ENCODE measurements around the gene ZNF513.

DNA sequence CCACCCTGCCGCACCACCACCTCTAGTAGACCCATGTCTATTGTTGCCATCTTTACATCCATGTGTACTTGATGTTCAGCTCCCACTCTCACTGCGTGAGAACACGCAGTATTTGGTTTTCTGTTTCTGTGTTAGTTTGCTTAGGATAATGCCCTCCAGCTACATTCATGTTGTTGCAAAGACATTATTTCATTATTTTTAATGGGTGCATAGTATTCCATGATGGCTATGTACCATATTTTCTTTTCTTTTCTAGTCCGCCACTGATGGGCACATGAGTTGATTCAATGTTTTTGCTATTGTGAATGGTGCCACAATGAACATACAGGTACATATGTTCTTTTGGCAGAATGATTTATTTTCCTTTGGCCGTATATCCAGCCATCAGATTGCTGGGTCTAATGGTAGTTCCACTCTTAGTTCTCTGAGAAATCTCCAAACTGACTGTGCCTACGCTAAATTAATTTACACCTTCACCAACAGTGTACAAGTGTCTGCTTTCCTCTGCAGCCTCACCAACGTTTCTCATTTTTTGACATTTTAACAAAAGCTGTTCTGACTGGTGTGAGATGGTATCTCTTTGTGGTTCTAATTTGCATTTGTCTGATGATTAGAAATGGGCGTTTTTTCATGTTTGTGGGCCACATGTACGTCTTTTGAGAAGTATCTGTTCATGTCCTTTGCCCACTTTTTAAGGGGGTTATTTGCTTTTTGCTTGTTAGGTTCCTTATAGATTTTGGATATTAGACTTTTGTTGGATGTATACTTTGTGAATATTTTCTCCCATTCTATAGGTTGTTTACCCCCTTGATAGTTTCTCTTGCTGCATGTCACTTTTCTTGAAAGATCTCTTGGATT lies 10.5 kb upstream of the ZNF513 start:
- TF ChIP-seq, protein P1, sequence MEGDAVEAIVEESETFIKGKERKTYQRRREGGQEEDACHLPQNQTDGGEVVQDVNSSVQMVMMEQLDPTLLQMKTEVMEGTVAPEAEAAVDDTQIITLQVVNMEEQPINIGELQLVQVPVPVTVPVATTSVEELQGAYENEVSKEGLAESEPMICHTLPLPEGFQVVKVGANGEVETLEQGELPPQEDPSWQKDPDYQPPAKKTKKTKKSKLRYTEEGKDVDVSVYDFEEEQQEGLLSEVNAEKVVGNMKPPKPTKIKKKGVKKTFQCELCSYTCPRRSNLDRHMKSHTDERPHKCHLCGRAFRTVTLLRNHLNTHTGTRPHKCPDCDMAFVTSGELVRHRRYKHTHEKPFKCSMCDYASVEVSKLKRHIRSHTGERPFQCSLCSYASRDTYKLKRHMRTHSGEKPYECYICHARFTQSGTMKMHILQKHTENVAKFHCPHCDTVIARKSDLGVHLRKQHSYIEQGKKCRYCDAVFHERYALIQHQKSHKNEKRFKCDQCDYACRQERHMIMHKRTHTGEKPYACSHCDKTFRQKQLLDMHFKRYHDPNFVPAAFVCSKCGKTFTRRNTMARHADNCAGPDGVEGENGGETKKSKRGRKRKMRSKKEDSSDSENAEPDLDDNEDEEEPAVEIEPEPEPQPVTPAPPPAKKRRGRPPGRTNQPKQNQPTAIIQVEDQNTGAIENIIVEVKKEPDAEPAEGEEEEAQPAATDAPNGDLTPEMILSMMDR (IDR thresholded peaks at IDR 0.05): no peak
- no peak for TF ChIP-seq EP300 (IDR thresholded peaks at IDR 0.05)
- no peak for TF ChIP-seq POLR2A (IDR thresholded peaks at IDR 0.05)
- no peak for TF ChIP-seq POLR2AphosphoS5 (IDR thresholded peaks at IDR 0.05)
